ENCODE data around the gene GOLGA6L7.
"Not testable (repeated sequence)": the region's sequence is repeated elsewhere in the genome, so short reads cannot be mapped to it uniquely, and the experiment has no call there.

The GOLGA6L7 gene

DNA sequence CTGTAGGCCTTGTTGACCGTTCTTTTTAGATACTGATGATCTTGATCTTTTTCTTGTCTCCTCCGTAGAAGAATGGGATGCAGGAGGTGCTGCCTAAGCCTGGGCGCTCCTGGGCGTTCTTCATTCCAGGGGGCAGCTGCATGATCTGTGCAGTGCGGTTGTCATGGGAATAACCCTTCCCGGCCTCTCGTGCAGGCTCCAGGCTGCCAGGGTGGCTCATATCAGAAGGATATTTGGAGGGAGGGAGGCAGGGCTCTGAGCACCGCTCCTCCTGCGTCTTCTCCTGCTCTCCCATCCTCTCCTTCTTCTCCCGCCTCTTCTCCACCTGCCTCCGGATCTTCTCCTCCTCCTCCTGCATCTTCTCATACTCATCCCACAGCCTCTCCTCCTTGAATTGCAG, 6.2 kb downstream of the GOLGA6L7 start:
- DNase-seq: not testable (repeated sequence)

DNA sequence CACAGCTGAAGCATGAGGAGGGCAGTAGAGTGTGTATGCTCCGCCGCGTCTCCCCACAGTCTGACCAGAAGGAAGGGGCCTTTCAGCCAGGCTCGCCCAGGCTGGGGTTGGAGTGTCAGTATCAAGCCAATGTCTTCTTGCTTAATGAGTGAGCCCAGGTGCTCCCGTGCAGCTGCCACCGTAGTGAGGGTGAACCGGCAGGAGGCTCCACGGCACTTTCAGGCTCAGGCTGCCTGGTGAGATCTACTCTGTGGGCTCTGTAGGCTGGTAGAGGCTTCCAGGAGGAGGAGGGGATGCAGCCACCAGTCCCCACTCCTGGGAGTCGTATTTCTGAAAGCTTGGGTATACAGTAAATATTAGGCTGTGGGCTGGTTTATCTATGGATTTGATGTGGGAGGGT, 8.2 kb downstream of the GOLGA6L7 start:
- not testable (repeated sequence) for DNase-seq

- DNase-seq: not testable (repeated sequence)
Measured at GRCh38 chr15:28834957-28835585, 13.4 kb downstream of the GOLGA6L7 start.

GRCh38 chr15:28831897-28832587, 16.4 kb downstream of the GOLGA6L7 start:
- not testable (repeated sequence) for DNase-seq

GRCh38 chr15:28821420-28821819, 27.0 kb downstream of the GOLGA6L7 start:
- DNase-seq: not testable (repeated sequence)

- not testable (repeated sequence) for DNase-seq
Measured at GRCh38 chr15:28819930-28820295, 28.5 kb downstream of the GOLGA6L7 start.

DNA sequence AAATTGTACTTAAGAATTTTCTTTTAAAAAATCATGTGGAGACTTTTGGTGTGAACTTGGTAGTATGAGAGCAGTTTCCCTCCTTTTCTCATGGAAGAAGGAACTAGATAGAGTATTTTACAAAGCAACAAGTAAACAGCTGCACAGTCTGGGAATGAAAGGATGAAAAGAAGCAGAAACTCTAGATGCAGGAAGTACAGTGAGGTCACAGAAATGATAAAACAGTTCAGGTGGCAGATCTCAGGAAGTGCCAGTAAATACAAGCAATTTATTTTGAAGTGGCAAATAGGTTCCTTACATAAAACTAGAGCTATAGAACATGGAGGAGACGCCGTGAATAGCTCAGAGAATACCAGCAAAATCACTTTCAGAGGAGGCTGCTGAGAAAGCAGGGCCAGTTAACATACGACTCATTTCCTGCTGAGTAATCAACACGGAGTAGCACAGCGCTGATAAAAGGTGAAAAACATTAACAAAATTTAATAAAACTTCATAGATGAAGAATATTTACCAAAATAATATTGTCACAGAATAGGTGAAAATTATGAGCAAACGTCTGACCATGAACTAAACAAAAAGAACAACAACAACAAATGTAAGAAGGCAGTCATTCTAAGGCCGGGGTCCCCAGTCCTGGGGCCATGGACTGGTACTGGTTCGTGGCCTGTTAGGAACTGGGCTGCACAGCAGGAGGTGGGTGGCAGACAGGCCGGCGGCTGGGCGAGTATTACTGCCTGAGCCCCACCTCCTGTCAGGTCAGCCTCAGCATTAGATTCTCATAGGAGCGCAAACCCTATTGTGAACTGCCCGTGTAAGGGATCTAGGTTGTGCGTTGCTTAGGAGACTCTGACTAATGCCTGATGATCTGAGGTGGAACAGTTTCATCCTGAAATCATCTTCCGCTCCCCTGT, 29.2 kb downstream of the GOLGA6L7 start:
- not testable (repeated sequence) for DNase-seq

GRCh38 chr15:28818168-28818567, 30.3 kb downstream of the GOLGA6L7 start:
- not testable (repeated sequence) for DNase-seq

DNA sequence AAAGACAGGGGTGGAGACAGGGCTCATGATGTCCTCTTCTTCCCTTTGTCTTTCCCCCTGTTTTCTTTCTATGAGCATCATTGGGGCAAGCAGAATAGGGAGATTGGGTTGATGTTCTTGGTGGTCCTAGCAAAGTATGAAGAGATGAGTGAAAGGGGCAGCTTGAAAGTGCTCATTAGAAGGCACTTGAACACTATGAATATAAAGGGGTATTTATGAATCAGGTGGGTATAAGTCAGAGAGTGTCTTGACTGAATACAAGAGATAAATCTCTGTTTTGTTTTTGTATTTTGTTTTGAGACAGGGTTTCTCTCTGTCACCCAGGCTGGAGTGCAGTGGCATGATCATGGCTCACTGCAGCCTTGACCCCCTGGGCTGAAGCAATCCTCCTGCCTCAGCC, 34.4 kb downstream of the GOLGA6L7 start:
- not testable (repeated sequence) for DNase-seq

DNA sequence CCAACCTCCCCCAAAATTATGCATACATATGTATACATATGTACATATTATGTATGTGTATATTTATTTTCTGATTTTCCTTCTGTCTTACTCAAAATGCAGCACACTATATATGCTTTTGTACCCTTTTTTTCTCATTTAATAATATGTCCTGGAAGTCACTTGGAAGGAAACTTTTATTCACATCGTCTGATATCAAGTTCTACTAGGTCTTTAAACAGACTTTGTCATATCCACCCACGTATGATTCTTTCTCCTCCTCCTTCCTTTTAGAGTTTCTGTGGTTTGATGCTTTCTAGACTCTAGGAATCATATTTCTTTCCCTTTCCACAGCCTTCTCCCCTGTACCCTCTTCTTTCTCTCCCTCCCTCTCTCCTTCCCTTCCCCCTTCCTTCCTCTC, 35.1 kb downstream of the GOLGA6L7 start:
- DNase-seq: not testable (repeated sequence)

- not testable (repeated sequence) for DNase-seq
Measured at GRCh38 chr15:28811852-28812550, 36.4 kb downstream of the GOLGA6L7 start.

GRCh38 chr15:28810444-28810843, 38.0 kb downstream of the GOLGA6L7 start:
- not testable (repeated sequence) for DNase-seq

DNA sequence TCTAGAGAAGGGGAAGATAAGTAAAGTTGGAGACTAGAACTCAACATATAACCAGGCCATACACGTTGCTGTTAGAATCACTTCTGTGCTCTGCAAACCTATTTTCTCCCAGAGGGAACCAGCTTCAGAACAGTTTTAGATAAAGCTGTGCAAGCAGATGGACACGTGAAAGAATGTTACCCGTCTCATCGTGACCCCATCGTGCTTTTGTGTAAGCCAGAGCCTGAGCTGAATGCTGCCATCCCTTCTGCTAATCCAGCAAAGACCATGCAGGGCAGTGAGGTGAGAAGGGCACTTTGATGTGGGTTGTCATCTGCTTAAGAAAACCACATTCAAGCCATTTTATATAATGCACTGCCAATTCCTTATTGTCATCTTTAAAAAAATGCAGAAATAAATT, 40.3 kb downstream of the GOLGA6L7 start:
- not testable (repeated sequence) for DNase-seq

- not testable (repeated sequence) for DNase-seq
Measured at GRCh38 chr15:28800366-28800765, 48.1 kb downstream of the GOLGA6L7 start.

- not testable (repeated sequence) for DNase-seq
Measured at GRCh38 chr15:28798234-28798633, 50.2 kb downstream of the GOLGA6L7 start.

- DNase-seq: not testable (repeated sequence)
Measured at GRCh38 chr15:28794231-28794630, 54.2 kb downstream of the GOLGA6L7 start.

All from Kasumi-1 (cell line).